SK-N-SH (cell line): Measurements from ENCODE around the gene IQCN.

Experiments used
- CHD2 ChIP-seq: fragments of 150-350 bp; IDR thresholded peaks from 2 replicates; pipeline ENCODE4 v1.6.1; 2018; ENCODE audit warnings: low read length; ENCODE audit not compliant: partially characterized antibody
- EP300 ChIP-seq, 2 experiments: IDR thresholded peaks; 2 replicates each; pipeline versions ENCODE4 v1.4.0 to v1.6.1; 2012; ENCODE audit warnings: borderline replicate concordance in 1 of 2, low read depth in 1 of 2, low read length in 1 of 2
- FOSL2 ChIP-seq: IDR thresholded peaks from 2 replicates; pipeline ENCODE4 v1.4.0; 2012; ENCODE audit warnings: low read depth, mild to moderate bottlenecking, moderate library complexity, borderline replicate concordance
- GABPA ChIP-seq: IDR thresholded peaks from 2 replicates; pipeline ENCODE4 v1.4.0; 2012; ENCODE audit warnings: low read depth, mild to moderate bottlenecking
- RFX5 ChIP-seq: IDR thresholded peaks from 2 replicates; pipeline ENCODE4 v1.6.1; 2012; ENCODE audit warnings: mild to moderate bottlenecking, improper control_type of control experiment, low read length
- SMC3 ChIP-seq: IDR thresholded peaks from 2 replicates; pipeline ENCODE4 v1.6.1; 2012; ENCODE audit warnings: low read depth, low read length, improper control_type of control experiment
- TCF12 ChIP-seq: IDR thresholded peaks from 2 replicates; pipeline ENCODE4 v1.4.0; 2012
- TF ChIP-seq, protein P1 (sequence below): fragments of 200-600 bp; sonication (generic); IDR thresholded peaks from 2 replicates; pipeline ENCODE4 v1.6.1; 2017; ENCODE audit warnings: antibody characterized with exemption, mild to moderate bottlenecking, moderate library complexity
- TF ChIP-seq, protein P2 (sequence below): IDR thresholded peaks from 2 replicates; pipeline ENCODE4 v1.6.1; 2012; ENCODE audit warnings: mild to moderate bottlenecking, low read depth, low read length, moderate library complexity

DNA sequence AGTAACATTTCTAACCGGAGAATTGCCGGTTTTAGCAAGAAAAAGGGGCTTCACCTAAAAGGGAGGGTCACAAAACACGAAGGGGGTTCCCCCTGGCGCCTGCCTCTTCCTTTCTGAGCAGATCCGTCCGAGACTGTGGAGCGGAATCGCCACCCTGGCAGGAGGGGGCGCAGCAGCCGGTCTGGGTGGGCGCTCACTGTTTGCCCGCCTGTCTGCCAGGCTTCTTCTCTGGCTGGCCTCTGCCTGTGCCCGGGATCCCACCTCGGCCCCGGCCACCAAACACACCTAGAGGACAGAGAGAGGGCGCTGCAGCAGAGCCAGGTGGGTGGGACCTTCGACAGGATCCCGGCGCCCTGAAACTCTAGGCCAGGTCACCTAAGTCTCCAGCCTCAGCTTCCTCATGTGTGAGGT is 33.0 kb upstream of the IQCN start:
- TF ChIP-seq, protein P1, sequence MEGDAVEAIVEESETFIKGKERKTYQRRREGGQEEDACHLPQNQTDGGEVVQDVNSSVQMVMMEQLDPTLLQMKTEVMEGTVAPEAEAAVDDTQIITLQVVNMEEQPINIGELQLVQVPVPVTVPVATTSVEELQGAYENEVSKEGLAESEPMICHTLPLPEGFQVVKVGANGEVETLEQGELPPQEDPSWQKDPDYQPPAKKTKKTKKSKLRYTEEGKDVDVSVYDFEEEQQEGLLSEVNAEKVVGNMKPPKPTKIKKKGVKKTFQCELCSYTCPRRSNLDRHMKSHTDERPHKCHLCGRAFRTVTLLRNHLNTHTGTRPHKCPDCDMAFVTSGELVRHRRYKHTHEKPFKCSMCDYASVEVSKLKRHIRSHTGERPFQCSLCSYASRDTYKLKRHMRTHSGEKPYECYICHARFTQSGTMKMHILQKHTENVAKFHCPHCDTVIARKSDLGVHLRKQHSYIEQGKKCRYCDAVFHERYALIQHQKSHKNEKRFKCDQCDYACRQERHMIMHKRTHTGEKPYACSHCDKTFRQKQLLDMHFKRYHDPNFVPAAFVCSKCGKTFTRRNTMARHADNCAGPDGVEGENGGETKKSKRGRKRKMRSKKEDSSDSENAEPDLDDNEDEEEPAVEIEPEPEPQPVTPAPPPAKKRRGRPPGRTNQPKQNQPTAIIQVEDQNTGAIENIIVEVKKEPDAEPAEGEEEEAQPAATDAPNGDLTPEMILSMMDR, result no peak
- TF ChIP-seq SMC3 (no peak), EP300 (IDR thresholded peaks at IDR 0.05; ENCODE audit: borderline replicate concordance in 1 of 2, low read depth in 1 of 2, low read length in 1 of 2) (no peak), TCF12 (no peak), FOSL2 (no peak), RFX5 (no peak), CHD2 (no peak), GABPA (no peak)
- TF ChIP-seq, protein P2, sequence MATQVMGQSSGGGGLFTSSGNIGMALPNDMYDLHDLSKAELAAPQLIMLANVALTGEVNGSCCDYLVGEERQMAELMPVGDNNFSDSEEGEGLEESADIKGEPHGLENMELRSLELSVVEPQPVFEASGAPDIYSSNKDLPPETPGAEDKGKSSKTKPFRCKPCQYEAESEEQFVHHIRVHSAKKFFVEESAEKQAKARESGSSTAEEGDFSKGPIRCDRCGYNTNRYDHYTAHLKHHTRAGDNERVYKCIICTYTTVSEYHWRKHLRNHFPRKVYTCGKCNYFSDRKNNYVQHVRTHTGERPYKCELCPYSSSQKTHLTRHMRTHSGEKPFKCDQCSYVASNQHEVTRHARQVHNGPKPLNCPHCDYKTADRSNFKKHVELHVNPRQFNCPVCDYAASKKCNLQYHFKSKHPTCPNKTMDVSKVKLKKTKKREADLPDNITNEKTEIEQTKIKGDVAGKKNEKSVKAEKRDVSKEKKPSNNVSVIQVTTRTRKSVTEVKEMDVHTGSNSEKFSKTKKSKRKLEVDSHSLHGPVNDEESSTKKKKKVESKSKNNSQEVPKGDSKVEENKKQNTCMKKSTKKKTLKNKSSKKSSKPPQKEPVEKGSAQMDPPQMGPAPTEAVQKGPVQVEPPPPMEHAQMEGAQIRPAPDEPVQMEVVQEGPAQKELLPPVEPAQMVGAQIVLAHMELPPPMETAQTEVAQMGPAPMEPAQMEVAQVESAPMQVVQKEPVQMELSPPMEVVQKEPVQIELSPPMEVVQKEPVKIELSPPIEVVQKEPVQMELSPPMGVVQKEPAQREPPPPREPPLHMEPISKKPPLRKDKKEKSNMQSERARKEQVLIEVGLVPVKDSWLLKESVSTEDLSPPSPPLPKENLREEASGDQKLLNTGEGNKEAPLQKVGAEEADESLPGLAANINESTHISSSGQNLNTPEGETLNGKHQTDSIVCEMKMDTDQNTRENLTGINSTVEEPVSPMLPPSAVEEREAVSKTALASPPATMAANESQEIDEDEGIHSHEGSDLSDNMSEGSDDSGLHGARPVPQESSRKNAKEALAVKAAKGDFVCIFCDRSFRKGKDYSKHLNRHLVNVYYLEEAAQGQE, result no peak
